ENCODE data around the gene LRATD1. TPM values are rescaled to one million over a fixed set of nuclear protein-coding genes. Genes with fewer than 3 reads are reported as not detected.
"Not testable (repeated sequence)": the region's sequence is repeated elsewhere in the genome, so short reads cannot be mapped to it uniquely, and the experiment has no call there.

Gene LRATD1
- total RNA-seq, 1 donor from 2014 or later: 8.9 TPM

DNA sequence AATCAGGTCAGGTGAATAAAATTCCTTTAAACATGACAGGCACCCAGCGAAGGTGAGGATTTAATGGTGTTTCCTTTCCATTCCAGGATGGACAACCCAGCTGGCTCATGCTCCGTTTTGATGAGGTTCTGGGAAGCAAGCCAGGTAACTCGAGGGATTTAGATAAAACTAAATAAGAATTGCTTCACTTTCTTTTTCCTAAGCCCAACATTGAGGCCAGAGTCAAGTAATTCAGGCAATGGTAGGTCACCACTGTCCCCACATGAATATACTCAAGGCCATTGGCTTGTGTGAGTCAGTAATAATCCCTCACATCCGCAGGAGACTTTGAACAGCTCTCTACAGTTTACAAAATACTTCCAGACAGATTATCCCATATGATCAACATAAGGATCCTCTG lies 16.2 kb upstream of the LRATD1 start:
- TF ChIP-seq, protein P1, sequence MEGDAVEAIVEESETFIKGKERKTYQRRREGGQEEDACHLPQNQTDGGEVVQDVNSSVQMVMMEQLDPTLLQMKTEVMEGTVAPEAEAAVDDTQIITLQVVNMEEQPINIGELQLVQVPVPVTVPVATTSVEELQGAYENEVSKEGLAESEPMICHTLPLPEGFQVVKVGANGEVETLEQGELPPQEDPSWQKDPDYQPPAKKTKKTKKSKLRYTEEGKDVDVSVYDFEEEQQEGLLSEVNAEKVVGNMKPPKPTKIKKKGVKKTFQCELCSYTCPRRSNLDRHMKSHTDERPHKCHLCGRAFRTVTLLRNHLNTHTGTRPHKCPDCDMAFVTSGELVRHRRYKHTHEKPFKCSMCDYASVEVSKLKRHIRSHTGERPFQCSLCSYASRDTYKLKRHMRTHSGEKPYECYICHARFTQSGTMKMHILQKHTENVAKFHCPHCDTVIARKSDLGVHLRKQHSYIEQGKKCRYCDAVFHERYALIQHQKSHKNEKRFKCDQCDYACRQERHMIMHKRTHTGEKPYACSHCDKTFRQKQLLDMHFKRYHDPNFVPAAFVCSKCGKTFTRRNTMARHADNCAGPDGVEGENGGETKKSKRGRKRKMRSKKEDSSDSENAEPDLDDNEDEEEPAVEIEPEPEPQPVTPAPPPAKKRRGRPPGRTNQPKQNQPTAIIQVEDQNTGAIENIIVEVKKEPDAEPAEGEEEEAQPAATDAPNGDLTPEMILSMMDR (IDR thresholded peaks at IDR 0.05): no peak
- H3K9me3 ChIP-seq: no peaks in the 10 kb centered on the region
- H3K27ac ChIP-seq: no peak overlapping the region
- intact Hi-C loops (cut with DNase I): no loop called here
- ATAC-seq: no peak
- no peaks in the 10 kb centered on the region for H3K36me3 ChIP-seq
- no peak for DNase-seq
- H3K4me1 ChIP-seq: no peaks in the 10 kb centered on the region
- no peaks in the 10 kb centered on the region for H3K27me3 ChIP-seq
- no peak overlapping the region for H3K4me3 ChIP-seq

GRCh38 chr2:14616950-14617349 lies 15.6 kb upstream of the LRATD1 start:
- intact Hi-C loops (cut with DNase I): no loop called here
- Histone ChIP-seq H3K9me3 (no peaks in the 10 kb centered on the region), H3K27ac (no peak overlapping the region), H3K27me3 (no peaks in the 10 kb centered on the region), H3K36me3 (no peaks in the 10 kb centered on the region), H3K4me1 (no peaks in the 10 kb centered on the region), H3K4me3 (no peak overlapping the region)
- TF ChIP-seq, protein P1 (IDR thresholded peaks at IDR 0.05): no peak
- ATAC-seq (no peak), DNase-seq (no peak)

DNA sequence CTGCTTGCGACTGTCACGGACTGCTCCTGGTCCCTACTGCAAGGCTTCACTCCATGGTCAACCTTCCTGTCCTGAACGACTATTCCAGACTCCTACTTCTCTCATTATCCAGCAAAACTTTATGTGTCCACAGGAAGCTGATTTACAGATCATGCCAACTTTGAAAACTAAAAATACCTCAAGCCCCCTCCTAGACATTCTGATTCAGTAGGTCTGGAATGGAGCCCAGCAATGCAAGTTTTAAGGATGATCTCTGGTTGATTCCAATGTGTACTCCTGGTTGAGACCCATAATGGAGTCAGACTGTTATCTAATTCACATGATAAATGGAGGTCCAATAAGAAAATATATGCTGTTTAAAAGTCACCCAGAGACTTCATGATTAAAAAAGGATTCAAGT lies 13.1 kb upstream of the LRATD1 start:
- TF ChIP-seq, protein P1 (IDR thresholded peaks at IDR 0.05): no peak
- Histone ChIP-seq H3K36me3 (no peaks in the 10 kb centered on the region), H3K4me3 (no peak overlapping the region), H3K9me3 (no peaks in the 10 kb centered on the region), H3K27ac (no peak overlapping the region), H3K4me1 (no peaks in the 10 kb centered on the region), H3K27me3 (no peaks in the 10 kb centered on the region)
- DNase-seq: no peak
- intact Hi-C loops (cut with DNase I): no loop called here
- no peak for ATAC-seq

DNA sequence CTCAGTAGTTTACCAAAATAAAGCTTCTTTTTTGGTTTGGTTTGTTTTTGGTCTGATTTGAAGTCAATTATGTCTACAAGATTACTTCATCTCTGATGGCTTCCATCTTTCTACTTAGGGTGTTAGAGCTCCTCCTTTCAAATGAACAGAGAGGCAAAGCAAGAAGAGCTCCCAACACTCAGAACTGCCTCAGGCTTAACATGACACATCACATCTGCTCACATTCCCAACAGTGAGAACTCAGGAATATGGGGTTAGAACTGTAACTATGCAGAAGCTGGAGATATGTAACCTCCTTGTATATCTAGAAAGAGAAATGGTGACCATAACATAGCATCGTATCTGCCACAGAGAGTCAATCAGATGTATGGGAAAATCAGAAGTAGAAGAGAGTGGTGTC lies 11.4 kb upstream of the LRATD1 start:
- intact Hi-C loops (cut with DNase I): no loop called here
- Histone ChIP-seq H3K36me3 (no peaks in the 10 kb centered on the region), H3K4me3 (no peak overlapping the region), H3K27ac (no peak overlapping the region), H3K27me3 (no peaks in the 10 kb centered on the region), H3K9me3 (no peaks in the 10 kb centered on the region), H3K4me1 (no peaks in the 10 kb centered on the region)
- ATAC-seq (no peak), DNase-seq (no peak)
- TF ChIP-seq, protein P1 (IDR thresholded peaks at IDR 0.05): no peak

DNA sequence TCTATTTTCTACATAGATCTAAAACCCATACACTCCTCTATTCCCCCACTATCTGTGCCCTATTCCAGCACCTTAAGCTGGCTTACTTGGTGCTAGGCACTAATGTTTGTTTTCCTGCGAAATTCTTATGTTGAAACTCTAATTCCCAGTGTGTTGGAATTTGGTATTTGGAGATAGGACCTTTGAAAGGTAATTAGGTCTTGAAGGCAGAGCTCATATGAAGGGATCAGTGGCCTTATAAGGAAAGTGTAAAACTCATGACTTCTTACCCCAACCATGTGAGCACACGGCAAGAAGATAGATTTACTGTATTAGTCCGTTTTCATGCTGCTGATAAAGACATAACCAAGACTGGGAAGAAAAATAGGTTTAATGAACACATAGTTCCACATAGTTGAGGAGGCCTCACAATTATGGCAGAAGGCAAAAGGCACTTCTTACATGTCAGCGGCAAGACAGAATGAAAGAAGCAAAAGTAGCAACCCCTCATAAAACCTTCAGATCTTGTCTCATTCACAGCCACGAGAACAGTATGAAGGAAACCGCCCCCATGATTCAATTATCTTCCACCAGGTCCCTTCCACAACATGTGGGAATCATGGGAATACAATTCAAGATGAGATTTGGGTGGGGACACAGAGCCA lies 10.5 kb upstream of the LRATD1 start:
- no peaks in the 10 kb centered on the region for H3K27me3 ChIP-seq
- DNase-seq (no peak), ATAC-seq (no peak)
- no peak overlapping the region for H3K27ac ChIP-seq
- no peaks in the 10 kb centered on the region for H3K36me3 ChIP-seq
- H3K4me3 ChIP-seq: no peak overlapping the region
- intact Hi-C loops (cut with DNase I): no loop called here
- TF ChIP-seq, protein P1 (IDR thresholded peaks at IDR 0.05): no peak
- no peaks in the 10 kb centered on the region for H3K4me1 ChIP-seq
- H3K9me3 ChIP-seq: no peaks in the 10 kb centered on the region

- H3K27me3 ChIP-seq; H3K4me1 ChIP-seq; H3K27ac ChIP-seq; ATAC-seq; DNase-seq; intact Hi-C loops (cut with DNase I); H3K9me3 ChIP-seq; H3K36me3 ChIP-seq; H3K4me3 ChIP-seq: not testable (repeated sequence)
Observed at GRCh38 chr2:14622550-14622939, 10.0 kb upstream of the LRATD1 start.
